GM12864 (cell line): ENCODE measurements around the gene AKR1C2.
"Not testable (repeated sequence)": the region's sequence is repeated elsewhere in the genome, so short reads cannot be mapped to it uniquely, and the experiment has no call there.

Experiments used
- DNase-seq: peaks from one replicate; pipeline ENCODE4 v3.0.0-alpha.2; 2011; ENCODE audit warnings: low read depth
- H3K4me3 ChIP-seq: 2 replicates; pipeline ENCODE4 v1.5.1; 2011; ENCODE audit warnings: mild to moderate bottlenecking, low read depth, low read length, control low read depth
- TF ChIP-seq, protein P1 (sequence below): IDR thresholded peaks from 2 replicates; pipeline ENCODE4 v1.5.1; 2011; ENCODE audit warnings: low read depth, mild to moderate bottlenecking, moderate library complexity, low read length, control low read depth, inconsistent platforms; ENCODE audit errors: missing control alignments

Gene AKR1C2

DNA sequence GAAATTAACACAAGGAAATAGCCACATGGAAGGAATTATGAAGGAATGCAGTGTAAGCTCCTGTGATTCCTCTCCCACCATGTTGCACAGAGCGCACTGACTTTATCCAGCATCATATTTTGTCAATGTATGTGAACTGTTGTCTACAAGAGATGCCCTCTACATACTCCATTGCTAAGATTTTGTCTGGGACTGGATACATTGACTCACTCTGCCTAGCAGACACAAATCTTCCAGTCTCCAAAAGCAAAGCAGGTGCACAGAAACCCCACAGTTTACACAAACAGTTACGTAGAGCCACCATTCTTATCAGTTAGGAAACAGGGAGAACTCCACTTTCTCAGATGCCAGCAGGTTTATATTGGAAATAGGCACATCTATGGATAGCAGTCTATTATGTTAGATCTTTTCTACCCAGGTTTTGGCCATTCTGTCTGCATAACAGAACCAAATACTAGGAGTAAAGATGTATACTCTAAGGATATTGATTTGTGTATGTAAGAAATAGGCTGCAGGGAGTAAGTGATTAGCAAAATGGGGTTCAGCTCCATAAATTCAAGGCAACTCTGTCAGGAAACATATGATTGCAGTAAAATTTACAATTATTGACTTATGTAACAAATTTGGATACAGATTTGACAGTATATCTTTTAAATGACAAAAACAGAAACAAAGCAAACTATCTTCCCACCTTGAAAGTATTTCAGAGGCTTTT lies 1.5 kb downstream of the AKR1C2 start:
- DNase-seq: no peak
- no peak overlapping the region for H3K4me3 ChIP-seq

DNA sequence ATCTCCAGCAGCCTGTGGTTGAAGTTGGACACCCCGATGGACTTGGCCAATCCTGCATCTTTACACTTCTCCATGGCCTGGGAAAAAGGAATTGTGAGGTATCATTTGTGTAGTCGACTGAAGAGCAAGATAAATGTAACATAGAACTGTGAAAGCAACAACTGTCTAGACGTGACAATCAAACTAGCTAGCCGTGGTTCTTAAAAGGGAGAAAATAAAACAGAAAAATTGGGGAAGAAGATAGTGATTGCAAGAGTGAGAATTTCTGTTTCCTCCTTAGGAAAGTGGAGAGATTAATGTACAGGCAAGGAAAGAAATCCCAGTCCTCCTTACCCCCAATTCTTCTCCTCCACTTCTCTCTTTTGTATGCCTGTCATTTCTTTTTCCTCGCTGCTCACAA lies 5.0 kb downstream of the AKR1C2 start:
- H3K4me3 ChIP-seq: no peak overlapping the region
- TF ChIP-seq, protein P1, sequence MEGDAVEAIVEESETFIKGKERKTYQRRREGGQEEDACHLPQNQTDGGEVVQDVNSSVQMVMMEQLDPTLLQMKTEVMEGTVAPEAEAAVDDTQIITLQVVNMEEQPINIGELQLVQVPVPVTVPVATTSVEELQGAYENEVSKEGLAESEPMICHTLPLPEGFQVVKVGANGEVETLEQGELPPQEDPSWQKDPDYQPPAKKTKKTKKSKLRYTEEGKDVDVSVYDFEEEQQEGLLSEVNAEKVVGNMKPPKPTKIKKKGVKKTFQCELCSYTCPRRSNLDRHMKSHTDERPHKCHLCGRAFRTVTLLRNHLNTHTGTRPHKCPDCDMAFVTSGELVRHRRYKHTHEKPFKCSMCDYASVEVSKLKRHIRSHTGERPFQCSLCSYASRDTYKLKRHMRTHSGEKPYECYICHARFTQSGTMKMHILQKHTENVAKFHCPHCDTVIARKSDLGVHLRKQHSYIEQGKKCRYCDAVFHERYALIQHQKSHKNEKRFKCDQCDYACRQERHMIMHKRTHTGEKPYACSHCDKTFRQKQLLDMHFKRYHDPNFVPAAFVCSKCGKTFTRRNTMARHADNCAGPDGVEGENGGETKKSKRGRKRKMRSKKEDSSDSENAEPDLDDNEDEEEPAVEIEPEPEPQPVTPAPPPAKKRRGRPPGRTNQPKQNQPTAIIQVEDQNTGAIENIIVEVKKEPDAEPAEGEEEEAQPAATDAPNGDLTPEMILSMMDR: no peak
- no peak for DNase-seq

More for the DNA sequence above, 1.5 kb downstream of the AKR1C2 start:
- TF ChIP-seq, protein P1: no peak

DNA sequence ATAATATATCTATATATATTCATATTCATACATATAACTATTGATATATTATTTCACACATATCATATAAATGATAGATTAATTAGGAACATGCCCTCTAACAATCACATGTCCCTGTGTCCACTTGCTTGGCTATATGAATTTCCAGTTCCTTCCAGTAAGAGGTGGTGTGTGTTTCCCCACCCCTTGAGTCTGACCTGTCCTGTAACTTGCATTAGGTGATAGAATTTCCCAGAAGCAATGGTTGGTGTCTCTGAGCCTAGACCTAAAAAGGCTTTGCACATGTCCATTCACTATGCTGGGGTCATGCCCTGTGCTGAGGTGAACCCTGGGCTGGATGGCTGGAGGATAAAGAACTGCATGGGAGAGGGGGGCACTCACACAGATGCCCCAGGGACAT lies 9.4 kb downstream of the AKR1C2 start:
- not testable (repeated sequence) for H3K4me3 ChIP-seq, DNase-seq

DNA sequence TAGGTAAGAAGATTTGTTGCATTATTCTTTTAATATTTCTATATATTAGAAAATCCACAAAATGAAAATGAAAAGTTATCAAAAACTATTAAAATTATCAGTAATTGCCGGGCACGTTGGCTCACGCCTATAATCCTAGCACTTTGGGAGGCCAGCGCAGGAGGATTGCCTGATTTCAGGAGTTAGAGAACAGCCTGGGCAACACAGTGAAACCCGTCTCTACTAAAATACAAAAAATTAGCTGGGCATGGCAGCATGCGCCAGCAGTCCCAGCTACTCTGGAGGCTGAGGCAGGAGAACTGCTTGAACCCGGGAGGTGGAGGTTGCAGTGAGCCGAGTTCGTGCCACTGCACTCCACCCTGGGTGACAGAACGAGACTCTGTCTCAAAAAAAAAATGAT lies 11.1 kb downstream of the AKR1C2 start:
- DNase-seq, H3K4me3 ChIP-seq: not testable (repeated sequence)

DNA sequence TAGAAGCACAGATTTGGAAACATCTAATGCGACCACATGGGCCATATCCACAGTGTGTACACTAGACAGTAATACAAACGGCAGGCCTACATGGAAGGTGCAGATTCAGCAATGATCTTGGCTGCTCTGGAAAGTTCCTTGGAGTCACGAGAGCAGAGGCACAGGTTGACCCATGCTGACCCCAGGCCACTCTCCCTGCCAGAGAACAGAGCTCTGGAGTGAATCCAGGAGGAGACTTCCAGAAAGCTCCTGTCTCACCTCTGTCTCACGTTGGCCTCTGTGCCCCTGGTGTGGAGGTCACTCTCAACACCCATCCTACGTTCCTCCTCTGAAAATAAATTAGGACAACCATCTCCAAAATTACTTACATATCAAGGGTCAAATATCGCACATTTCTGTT lies 12.2 kb downstream of the AKR1C2 start:
- DNase-seq, H3K4me3 ChIP-seq: not testable (repeated sequence)

DNA sequence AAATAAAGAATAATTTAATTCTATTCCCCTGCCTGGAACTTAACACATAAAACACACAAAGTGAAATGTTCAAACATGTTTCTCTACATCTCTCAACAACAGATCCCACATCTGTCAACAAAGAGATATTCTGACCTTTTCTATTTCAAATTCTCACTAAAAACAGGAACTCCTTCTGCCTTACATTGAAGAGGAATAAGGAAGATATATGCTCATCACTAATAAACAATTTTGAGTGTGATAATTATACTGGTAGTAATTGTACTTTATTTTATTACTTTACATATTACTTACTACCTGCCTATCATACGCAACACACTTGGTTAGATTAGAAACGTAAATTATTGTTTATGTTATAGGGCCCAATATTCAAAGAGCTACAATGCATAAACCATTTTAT lies 13.4 kb downstream of the AKR1C2 start:
- H3K4me3 ChIP-seq: no peak overlapping the region
- DNase-seq: no peak
- TF ChIP-seq, protein P1: no peak

DNA sequence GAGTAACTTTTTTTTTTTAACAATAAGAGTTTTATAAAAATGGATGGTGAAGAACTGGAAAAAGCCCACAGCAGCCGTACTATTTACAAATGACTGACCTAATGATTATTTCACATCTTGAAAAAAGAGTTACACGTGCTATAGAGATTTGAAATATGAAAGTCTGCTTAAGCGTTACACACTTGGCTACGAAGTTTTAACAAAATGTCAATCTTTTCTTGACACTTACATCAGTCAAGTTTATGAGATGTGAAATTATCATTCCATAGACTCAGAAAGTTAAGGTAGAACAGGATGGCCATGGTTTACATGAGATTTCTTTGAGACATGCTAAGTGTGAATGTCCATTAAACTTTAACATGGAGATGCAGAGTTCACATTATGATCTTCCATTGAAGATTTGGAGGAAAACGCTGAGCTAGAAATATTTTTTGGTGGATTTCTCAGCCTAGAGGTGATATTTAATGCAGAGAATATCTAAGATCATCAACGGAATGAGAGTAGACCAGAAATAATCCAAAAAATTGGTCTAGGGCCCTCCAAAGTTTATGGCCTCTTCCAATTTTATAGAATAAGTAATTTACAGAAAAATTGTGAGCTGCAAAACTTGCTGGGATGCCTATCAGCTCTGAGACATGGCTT lies 15.5 kb downstream of the AKR1C2 start:
- not testable (repeated sequence) for DNase-seq, H3K4me3 ChIP-seq

DNA sequence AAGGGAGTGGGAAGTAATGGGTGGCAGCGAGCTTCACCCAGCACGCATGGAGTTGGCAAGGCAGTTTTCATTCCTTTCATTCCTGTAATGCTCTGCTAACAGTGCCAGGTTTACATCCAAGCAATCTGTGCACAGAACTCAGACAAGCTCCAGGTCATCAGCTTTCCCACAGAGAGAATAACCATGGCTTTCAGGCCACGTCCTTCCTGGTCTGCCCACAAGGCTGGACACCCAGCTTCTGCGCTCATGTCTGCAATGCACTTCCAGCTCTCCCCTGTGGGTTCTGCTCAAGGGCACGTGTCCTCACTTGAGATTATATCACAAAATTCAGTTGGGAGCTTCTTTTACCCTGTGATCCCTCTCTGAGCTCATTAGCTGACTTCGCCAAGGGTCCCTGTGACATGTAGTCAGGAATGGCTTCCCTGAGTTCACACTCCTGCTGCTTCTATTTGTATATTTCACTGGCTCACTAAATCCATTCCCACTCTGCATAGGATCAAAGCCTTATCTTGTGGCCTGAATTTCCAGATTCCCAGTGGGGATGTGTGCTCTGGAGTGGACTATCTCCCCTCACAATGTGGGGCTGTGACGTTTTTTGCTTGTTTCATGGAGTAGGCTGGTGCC lies 18.6 kb downstream of the AKR1C2 start:
- TF ChIP-seq, protein P1: no peak
- no peak for DNase-seq
- H3K4me3 ChIP-seq: no peak overlapping the region

DNA sequence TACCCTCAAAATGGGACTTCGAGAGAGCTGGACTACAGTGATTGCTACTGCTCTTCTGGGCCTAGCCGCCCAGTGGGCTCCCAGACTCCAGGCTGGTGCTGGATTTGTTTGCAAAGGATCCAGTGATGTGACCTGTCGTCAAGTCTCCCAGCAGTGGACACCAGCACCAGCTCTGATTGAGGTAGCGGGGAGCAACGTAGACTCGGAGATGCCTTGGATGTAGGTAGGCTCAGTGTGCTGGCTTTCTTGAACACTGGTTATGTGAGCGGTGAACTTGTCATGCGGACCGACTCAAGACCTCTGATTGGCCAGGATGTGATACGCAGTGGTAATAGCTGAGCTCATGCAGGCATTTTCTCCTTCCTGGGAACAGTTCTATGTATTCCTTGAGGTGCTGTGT lies 19.4 kb downstream of the AKR1C2 start:
- TF ChIP-seq, protein P1: no peak
- no peak overlapping the region for H3K4me3 ChIP-seq
- DNase-seq: no peak
